ENCODE measurements around the gene MED13L.

DNA sequence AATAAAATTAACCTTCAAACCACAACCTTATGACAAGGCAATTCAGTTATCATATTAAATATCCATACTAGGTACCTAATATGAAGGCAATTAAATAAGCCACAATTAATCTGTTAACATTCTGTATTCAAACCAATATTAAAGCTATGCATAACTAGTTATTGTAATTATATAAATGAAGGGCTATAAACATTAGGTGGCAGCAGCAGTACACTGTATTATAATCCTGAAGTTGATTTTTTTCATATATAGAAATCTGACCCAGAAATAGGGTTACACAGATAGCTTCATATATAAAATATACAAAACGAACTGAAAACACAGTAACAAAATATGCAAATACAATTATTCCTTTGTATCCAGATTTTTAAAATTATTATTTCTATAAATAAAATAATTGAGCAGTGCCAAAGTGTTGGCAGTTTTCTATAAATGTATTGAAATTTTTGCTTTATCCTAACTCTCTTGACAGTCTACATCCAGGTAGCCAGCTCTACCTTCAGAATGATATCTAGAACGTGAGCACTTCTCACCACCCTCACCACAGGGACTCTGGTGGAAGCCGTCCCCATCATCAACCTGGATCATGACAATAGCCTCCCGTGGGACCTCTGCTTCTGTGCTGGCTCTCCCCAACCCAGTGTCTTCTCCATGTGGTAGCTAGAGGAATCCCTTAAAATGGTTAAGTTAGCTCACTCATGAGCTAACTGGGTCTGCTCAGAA, 136.2 kb downstream of the MED13L start:
- TF ChIP-seq CTCF (IDR thresholded peaks at IDR 0.05; ENCODE audit: insufficient read depth, low read length, poor library complexity, severe bottlenecking): peak; percentile 30
- TF ChIP-seq EZH2phosphoT487 (conservative IDR thresholded peaks at IDR 0.05; ENCODE audit: low read length): no peak

All from SU-DHL-6 (cell line).